Keratinocyte (primary cell): ENCODE measurements around the gene CCDC66.

Experiments
- CTCF ChIP-seq, 3 experiments: IDR thresholded peaks in 1 of 3; conservative IDR thresholded peaks in 1 of 3; optimal IDR thresholded peaks in 1 of 3; 2 replicates in 2 of 3; 3 replicates in 1 of 3; pipeline versions ENCODE3 to v1.5.1; 2011; ENCODE audit warnings: low read length in 3 of 3, mild to moderate bottlenecking in 3 of 3, moderate library complexity in 2 of 3, control low read depth in 1 of 3, inconsistent platforms in 1 of 3; ENCODE audit not compliant: insufficient read depth in 2 of 3; ENCODE audit errors: extremely low read depth in 1 of 3
- EZH2 ChIP-seq: IDR thresholded peaks from one replicate; pipeline ENCODE4 v1.6.1; 2012; ENCODE audit warnings: inconsistent platforms, mild to moderate bottlenecking, low read length, moderate library complexity

- TF ChIP-seq CTCF (optimal IDR thresholded peaks at IDR 0.05 in 1 of 3, IDR thresholded peaks at IDR 0.05 in 1 of 3, conservative IDR thresholded peaks at IDR 0.05 in 1 of 3; ENCODE audit: extremely low read depth in 1 of 3, insufficient read depth in 2 of 3, low read length in 3 of 3) (no peak), EZH2 (no peak)
Measured at GRCh38 chr3:56595975-56596840, 39.2 kb downstream of the CCDC66 start.
